SK-N-SH (cell line): ENCODE results near the gene LLGL2. TPM values are rescaled to one million over a fixed set of nuclear protein-coding genes. Genes with fewer than 3 reads are reported as not detected.

Experiments used
- CTCF ChIA-PET: fragments of 300-600, 350-600 bp; formaldehyde crosslinking; extraction: SDS; loops from one replicate; lab custom pipeline; 2021; lab: Yijun Ruan, JAX
- POLR2A ChIA-PET: fragments of 350-600 bp; sonication (Branson Sonifier 250); formaldehyde crosslinking; extraction: SDS; loops from one replicate; lab custom pipeline; 2020; ENCODE audit warnings: antibody characterized with exemption, inconsistent platforms; lab: Yijun Ruan, JAX
- DNase-seq: peaks from one replicate; pipeline ENCODE4 v3.0.0; 2012
- H2AFZ ChIP-seq: fragments of 200-600 bp; sonication (generic); 2 replicates; pipeline ENCODE4 v1.8.1; 2016; ENCODE audit warnings: antibody characterized with exemption, mild to moderate bottlenecking, low read depth
- H3F3A ChIP-seq: fragments of 200-600 bp; sonication (generic); replicated peaks from 2 replicates; pipeline ENCODE3; 2016; ENCODE audit warnings: antibody characterized with exemption, mild to moderate bottlenecking; ENCODE audit not compliant: insufficient read depth
- H3K27ac ChIP-seq, 2 experiments: fragments of 200-500 bp in 1 of 2; fragments of 200-600 bp in 1 of 2; sonication (Bioruptor generic) in 1 of 2; sonication (generic), shearing (Covaris generic) in 1 of 2; 2 replicates each; pipeline versions ENCODE4 v1.5.1 to v1.6.1; 2014 to 2016; ENCODE audit warnings: low read depth in 2 of 2, inconsistent platforms in 1 of 2, low read length in 1 of 2, mild to moderate bottlenecking in 1 of 2, mixed read lengths in 1 of 2
- H3K27me3 ChIP-seq: fragments of 200-600 bp; sonication (generic), shearing (Covaris generic); 2 replicates; pipeline ENCODE4 v1.6.1; 2016; ENCODE audit warnings: mixed run types; ENCODE audit not compliant: insufficient read depth
- H3K36me3 ChIP-seq, 2 experiments: fragments of 200-500 bp in 1 of 2; fragments of 200-600 bp in 1 of 2; sonication (Bioruptor generic) in 1 of 2; sonication (generic) in 1 of 2; replicated peaks in 1 of 2; 2 replicates each; pipeline versions ENCODE3 to v1.5.1; 2014 to 2016; ENCODE audit warnings: low read length in 1 of 2, mild to moderate bottlenecking in 1 of 2; ENCODE audit not compliant: insufficient read depth in 2 of 2, control insufficient read depth in 1 of 2
- H3K4me1 ChIP-seq, 2 experiments: fragments of 200-500 bp in 1 of 2; fragments of 200-600 bp in 1 of 2; sonication (Bioruptor generic) in 1 of 2; sonication (generic), shearing (Covaris generic) in 1 of 2; 2 replicates each; pipeline versions ENCODE4 v1.5.1 to v1.6.1; 2014 to 2016; ENCODE audit warnings: low read depth in 1 of 2, low read length in 1 of 2, mixed run types in 1 of 2; ENCODE audit not compliant: insufficient read depth in 2 of 2, control insufficient read depth in 1 of 2
- H3K4me2 ChIP-seq: fragments of 200-600 bp; sonication (generic), shearing (Covaris generic); 2 replicates; pipeline ENCODE4 v1.6.1; 2017; ENCODE audit warnings: mixed run types
- H3K4me3 ChIP-seq, 2 experiments: fragments of 200-500 bp in 1 of 2; fragments of 200-600 bp in 1 of 2; sonication (Bioruptor generic) in 1 of 2; sonication (generic), shearing (Covaris generic) in 1 of 2; 2 replicates each; pipeline versions ENCODE4 v1.5.1 to v1.8.1; 2014 to 2016; ENCODE audit warnings: low read depth in 2 of 2, inconsistent platforms in 1 of 2, low read length in 1 of 2, mild to moderate bottlenecking in 1 of 2, mixed read lengths in 1 of 2, moderate library complexity in 1 of 2
- H3K79me2 ChIP-seq: fragments of 200-600 bp; sonication (generic); 2 replicates; pipeline ENCODE4 v1.8.1; 2017; ENCODE audit warnings: mild to moderate bottlenecking; ENCODE audit not compliant: insufficient read depth
- H3K9ac ChIP-seq: fragments of 200-600 bp; sonication (generic); 2 replicates; pipeline ENCODE4 v1.6.1; 2017; ENCODE audit warnings: mixed run types
- H3K9me2 ChIP-seq: fragments of 200-600 bp; sonication (generic); 2 replicates; pipeline ENCODE4 v1.6.1; 2017; ENCODE audit warnings: mixed run types
- H3K9me3 ChIP-seq: fragments of 200-600 bp; sonication (generic); 2 replicates; pipeline ENCODE4 v1.6.1; 2017; ENCODE audit warnings: mixed run types, mild to moderate bottlenecking, moderate library complexity
- H4K20me1 ChIP-seq: fragments of 200-600 bp; sonication (generic); 2 replicates; pipeline ENCODE4 v1.6.1; 2017; ENCODE audit warnings: mild to moderate bottlenecking, mixed run types; ENCODE audit not compliant: insufficient read depth
- CTCF ChIP-seq: fragments of 200-600 bp; sonication (generic); IDR thresholded peaks from 2 replicates; pipeline ENCODE4 v1.6.1; 2017; ENCODE audit warnings: antibody characterized with exemption, mild to moderate bottlenecking, moderate library complexity
- ELF1 ChIP-seq: IDR thresholded peaks from 2 replicates; pipeline ENCODE4 v1.4.0; 2012
- EP300 ChIP-seq, 2 experiments: IDR thresholded peaks; 2 replicates each; pipeline versions ENCODE4 v1.4.0 to v1.6.1; 2012; ENCODE audit warnings: borderline replicate concordance in 1 of 2, low read depth in 1 of 2, low read length in 1 of 2
- GABPA ChIP-seq: IDR thresholded peaks from 2 replicates; pipeline ENCODE4 v1.4.0; 2012; ENCODE audit warnings: low read depth, mild to moderate bottlenecking
- IRF3 ChIP-seq: fragments of 150-350 bp; IDR thresholded peaks from 2 replicates; pipeline ENCODE4 v1.6.1; 2016; ENCODE audit warnings: mild to moderate bottlenecking, low read depth, low read length
- JUND ChIP-seq: IDR thresholded peaks from 2 replicates; pipeline ENCODE4 v1.4.0; 2012
- MAX ChIP-seq: IDR thresholded peaks from 2 replicates; pipeline ENCODE4 v1.4.0; 2012; ENCODE audit warnings: low read depth
- NFIC ChIP-seq: IDR thresholded peaks from 2 replicates; pipeline ENCODE4 v1.4.0; 2012; ENCODE audit warnings: borderline replicate concordance
- POLR2AphosphoS5 ChIP-seq: IDR thresholded peaks from 2 replicates; pipeline ENCODE4 v1.6.1; 2012; ENCODE audit warnings: low read depth, low read length
- RXRA ChIP-seq: IDR thresholded peaks from 2 replicates; pipeline ENCODE4 v1.4.0; 2012; ENCODE audit warnings: low read depth, mild to moderate bottlenecking, borderline replicate concordance
- SIN3A ChIP-seq: IDR thresholded peaks from 2 replicates; pipeline ENCODE4 v1.6.1; 2012; ENCODE audit warnings: low read depth, mild to moderate bottlenecking, low read length, moderate library complexity, borderline replicate concordance
- SMC3 ChIP-seq: IDR thresholded peaks from 2 replicates; pipeline ENCODE4 v1.6.1; 2012; ENCODE audit warnings: low read depth, low read length, improper control_type of control experiment
- TAF1 ChIP-seq: IDR thresholded peaks from 2 replicates; pipeline ENCODE4 v1.6.1; 2012; ENCODE audit warnings: low read depth, mild to moderate bottlenecking, low read length, moderate library complexity, borderline replicate concordance
- USF2 ChIP-seq: fragments of 150-350 bp; IDR thresholded peaks from 2 replicates; pipeline ENCODE4 v1.6.1; 2017; ENCODE audit warnings: antibody characterized with exemption, low read length, low read depth, borderline replicate concordance
- YY1 ChIP-seq: IDR thresholded peaks from 2 replicates; pipeline ENCODE4 v1.4.0; 2012; ENCODE audit warnings: low read depth, mild to moderate bottlenecking
- ZBTB33 ChIP-seq: IDR thresholded peaks from 2 replicates; pipeline ENCODE4 v1.4.0; 2012; ENCODE audit warnings: low read depth, borderline replicate concordance
- WGBS: methylation state at CpG from one replicate; pipeline ENCODE4 v1.1.6; 2017; ENCODE audit warnings: low lambda C conversion rate; 5-methylcytosine and 5-hydroxymethylcytosine counted together
- polyA plus RNA-seq, 3 experiments: library from polyadenylated mRNA; depleted of rRNA; stranded (reverse); fragments of >200 nt; gene quantifications; 2 replicates each; pipeline ENCODE4 v1.2.3, GENCODE V29; 2012

The LLGL2 gene
- polyA plus RNA-seq, 1 of the 3 experiments (the other 2 are of a cell fraction) = 6.7 TPM

- H3K4me1 ChIP-seq = no peaks in the 10 kb centered on the region
- ChIA-PET POLR2A (no interaction called here), CTCF (no interaction called here)
- no peaks in the 10 kb centered on the region for H4K20me1 ChIP-seq
- H3K4me3 ChIP-seq = no peak overlapping the region
- H3K9me2 ChIP-seq = no peaks in the 10 kb centered on the region
- no peak overlapping the region for H2AFZ ChIP-seq
- WGBS = 83% methylated on average over 9 of the region's 9 CpGs
- H3K9ac ChIP-seq = no peak overlapping the region
- H3K27ac ChIP-seq = no peak overlapping the region
- no peaks in the 10 kb centered on the region for H3K27me3 ChIP-seq
- TF ChIP-seq RXRA (no peak), EP300 (IDR thresholded peaks at IDR 0.05; ENCODE audit: borderline replicate concordance in 1 of 2, low read depth in 1 of 2, low read length in 1 of 2) (no peak), USF2 (no peak), NFIC (no peak), IRF3 (no peak), ZBTB33 (no peak), CTCF (no peak), ELF1 (no peak), POLR2AphosphoS5 (no peak), YY1 (no peak), MAX (no peak), TAF1 (no peak), GABPA (no peak), SIN3A (no peak), JUND (no peak), SMC3 (no peak)
- H3K9me3 ChIP-seq = no peaks in the 10 kb centered on the region
- no peaks in the 10 kb centered on the region for H3K36me3 ChIP-seq
- DNase-seq = no peak
- H3K4me2 ChIP-seq = no peak overlapping the region
- no peaks in the 10 kb centered on the region for H3F3A ChIP-seq
- no peaks in the 10 kb centered on the region for H3K79me2 ChIP-seq
These were observed 21.6 kb downstream of the LLGL2 start for GRCh38 chr17:75547091-75547490.
